Stimulated activated CD8-positive, alpha-beta memory T cell treated with anti-CD3 and anti-CD28 coated beads, Interleukin-12 subunit alpha, Interleukin-12 subunit beta, amount 100 ng/mL, for 4 hours (primary cell): ENCODE measurements around the gene AHDC1.

Experiments
- DNase-seq: peaks from one replicate; pipeline ENCODE4 v3.0.0-alpha.2; 2020; ENCODE audit warnings: low read depth

AHDC1 gene

GRCh38 chr1:27612718-27613117 is 8.8 kb upstream of the AHDC1 start:
- DNase-seq: no peak

DNA sequence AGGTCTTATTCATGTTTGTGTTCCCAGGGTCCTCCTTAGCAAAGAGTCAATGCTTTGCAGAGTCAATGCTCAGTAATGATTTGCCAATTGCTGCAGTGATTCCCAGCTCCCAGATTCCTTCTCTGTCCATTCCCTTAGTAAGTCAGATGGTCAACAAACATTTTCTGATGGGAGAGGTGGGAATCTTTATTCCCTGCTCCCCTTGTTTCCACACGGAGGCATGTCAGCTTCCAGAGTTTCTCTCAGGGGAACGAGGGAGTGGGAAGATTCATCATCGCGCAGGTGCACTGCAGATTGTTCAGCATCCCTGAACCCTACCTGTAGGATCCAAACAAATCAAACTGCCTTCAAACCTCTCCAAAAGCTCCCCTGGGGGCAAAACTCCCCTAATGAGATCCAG is 7.5 kb upstream of the AHDC1 start:
- no peak for DNase-seq

DNA sequence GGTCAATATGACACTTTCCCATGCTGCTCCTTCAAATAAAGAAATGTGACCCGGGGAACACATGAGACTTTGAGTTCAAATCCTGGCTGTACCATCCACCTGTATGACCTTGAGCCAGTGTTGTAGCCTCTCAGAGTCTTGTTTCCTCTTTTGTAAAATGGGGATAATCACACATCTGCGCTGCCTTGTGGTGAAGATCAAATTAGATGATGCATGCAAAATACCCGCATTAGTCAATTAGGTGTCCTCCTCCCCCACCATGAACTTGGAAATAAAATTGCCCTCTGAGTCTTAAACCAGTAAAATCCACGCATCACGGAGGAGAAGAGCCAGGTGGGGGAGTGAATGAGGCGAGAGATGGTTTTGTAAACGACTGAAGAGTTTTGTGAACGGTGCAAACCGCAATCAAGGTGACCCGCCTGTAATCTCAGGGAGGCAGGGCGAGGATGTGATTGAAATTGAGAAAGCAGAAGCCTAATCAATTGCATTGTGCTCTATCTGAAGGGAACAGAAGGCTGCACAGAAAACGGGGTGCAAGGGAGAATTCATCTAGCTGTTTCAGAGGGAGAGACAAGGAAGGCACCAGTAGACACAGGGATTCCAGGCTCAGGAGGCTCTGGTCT is 5.8 kb upstream of the AHDC1 start:
- no peak for DNase-seq

- no peak for DNase-seq
Observed at GRCh38 chr1:27609210-27609555, 5.2 kb upstream of the AHDC1 start.

DNA sequence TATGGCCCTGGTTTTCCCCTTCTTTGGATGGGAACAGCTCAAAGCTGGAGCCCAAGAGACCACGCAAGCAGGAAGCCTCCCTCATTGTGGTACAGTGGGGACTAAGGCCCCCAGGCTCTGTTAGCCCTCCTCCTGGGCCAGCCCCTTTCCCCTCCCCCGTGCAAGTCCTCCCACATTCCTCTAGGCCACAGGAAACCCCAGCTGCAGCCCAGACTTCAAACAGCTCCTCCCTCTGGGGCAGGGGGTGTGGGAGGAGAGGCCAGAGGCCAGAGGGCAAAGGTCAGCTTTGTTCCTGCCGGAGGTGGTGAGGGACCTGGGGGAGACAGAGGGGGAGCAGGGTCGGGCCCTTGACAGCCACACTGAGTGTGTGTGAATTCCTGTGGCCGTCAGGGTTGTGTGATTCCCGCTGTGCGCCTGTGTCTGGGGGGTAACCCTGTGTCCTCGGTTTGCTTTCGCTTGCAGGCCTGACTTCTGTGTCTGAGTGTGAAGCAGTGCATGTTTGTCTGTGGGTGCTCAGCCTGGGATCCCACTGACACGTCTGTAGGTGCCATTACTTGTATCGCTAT is 3.4 kb upstream of the AHDC1 start:
- DNase-seq: no peak

- no peak for DNase-seq
Observed at GRCh38 chr1:27606708-27607238, 2.8 kb upstream of the AHDC1 start.

- no peak for DNase-seq
Observed at GRCh38 chr1:27605796-27606707, 2.1 kb upstream of the AHDC1 start.

- DNase-seq: no peak
Observed at GRCh38 chr1:27605300-27605766, 1.4 kb upstream of the AHDC1 start.

GRCh38 chr1:27604579-27605299 is 795 bp upstream of the AHDC1 start:
- DNase-seq: no peak

- no peak for DNase-seq
Observed at GRCh38 chr1:27603309-27603680, 649 bp downstream of the AHDC1 start.

- DNase-seq: no peak
Observed at GRCh38 chr1:27602462-27603308, 1.3 kb downstream of the AHDC1 start.

- DNase-seq: no peak
Observed at GRCh38 chr1:27601771-27602461, 2.0 kb downstream of the AHDC1 start.

DNA sequence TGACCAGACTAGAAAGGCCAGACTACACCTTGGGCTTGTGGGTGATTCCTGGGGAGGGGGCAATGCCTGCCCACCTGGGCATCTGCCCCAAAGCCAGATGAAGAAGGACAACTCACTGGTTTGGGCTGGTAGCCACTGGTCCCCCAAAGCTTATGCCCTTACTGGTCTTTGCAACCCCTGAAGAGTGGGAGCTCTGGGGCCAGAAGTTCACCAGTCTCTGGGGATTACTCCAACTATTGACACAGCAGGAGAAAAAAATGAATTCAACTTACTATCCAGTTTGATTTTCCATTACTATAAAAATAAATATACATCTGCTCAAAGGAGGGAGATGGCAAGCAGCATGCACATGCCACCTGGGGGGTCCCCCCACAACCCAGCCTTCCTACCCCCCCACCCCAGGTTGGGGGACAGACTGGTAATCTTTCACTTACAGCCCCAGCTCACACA is 2.6 kb downstream of the AHDC1 start:
- no peak for DNase-seq

- no peak for DNase-seq
Observed at GRCh38 chr1:27600498-27601175, 3.3 kb downstream of the AHDC1 start.

GRCh38 chr1:27599605-27600497 is 4.1 kb downstream of the AHDC1 start:
- no peak for DNase-seq

DNA sequence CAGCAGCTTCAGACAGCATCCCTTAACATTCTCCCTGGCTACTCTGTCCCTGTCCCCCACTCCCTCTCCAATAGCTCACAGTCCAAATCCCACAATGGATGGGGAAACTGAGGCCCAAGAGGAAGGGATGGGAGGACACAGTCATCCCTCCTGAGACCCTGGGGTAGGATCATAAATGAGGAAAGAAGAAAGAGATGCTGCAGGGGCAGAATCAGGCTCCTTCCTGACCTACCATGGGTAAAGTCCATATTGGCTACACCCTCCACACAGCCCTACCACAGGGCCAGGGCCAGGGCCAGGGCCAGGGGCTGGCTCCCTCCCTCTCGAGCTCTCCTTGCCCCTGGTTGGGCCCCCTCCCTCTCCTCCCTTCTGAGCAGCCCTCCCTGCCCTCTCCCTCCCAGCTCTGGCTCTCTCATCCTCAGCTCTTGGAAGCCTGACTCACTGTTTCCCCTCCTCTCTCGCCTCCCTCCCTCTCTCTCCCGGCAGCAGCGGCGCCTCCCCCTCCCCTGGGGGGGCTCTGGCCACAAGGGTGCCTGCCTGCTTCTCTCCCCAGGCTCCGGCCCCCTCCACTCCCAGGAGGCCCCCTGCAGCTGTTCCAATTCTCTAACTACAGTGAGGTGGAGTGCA is 4.9 kb downstream of the AHDC1 start:
- peak; percentile 41 for DNase-seq

- no peak for DNase-seq
Observed at GRCh38 chr1:27598295-27598687, 5.7 kb downstream of the AHDC1 start.

DNA sequence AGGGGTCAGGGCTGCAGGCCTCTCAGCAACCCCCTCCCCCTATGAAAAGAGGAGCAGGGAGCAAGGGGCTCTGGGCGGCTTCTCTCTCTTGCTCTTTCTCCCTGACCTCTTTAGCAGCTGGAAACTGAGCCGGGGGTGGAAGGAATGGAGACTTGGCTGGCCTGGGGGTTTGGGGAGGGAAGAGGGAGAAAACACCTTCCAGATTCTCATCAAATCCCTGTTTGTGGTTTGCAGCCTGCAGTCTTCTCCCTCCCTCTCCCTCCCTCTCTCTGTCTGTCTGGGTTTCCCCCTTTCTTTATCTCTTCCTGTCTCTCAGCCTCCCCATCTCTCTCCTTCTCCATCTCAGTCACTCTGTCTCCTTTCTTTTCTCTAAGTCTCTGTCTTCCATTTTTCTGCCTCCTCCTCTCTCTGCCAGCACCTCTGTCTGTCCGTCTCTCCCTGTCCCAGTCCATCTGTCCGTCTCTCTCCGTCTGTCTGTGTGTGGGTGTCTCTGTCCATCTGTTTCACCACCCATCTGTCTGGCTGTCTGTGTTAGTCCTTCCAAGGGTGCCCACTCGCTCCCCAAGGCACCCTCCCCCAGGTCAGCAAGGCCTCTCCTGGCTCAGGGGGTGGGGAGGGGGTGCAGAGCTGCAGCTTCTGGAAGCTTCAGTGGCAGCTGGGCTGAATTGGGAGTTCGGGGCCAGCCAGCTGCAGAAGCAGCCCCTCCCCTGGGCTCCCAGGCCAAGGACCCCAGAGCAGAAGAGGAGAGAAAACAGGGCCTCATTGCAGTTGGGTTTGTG is 6.2 kb downstream of the AHDC1 start:
- DNase-seq: no peak
